Measurements from ENCODE around the gene SH3GL2. TPM values are rescaled to one million over a fixed set of nuclear protein-coding genes. Genes with fewer than 3 reads are reported as not detected.

Gene SH3GL2
- total and polyA plus RNA-seq, 2 donors (not counting 1 experiment from before 2014, with no cell fraction given): not detected

DNA sequence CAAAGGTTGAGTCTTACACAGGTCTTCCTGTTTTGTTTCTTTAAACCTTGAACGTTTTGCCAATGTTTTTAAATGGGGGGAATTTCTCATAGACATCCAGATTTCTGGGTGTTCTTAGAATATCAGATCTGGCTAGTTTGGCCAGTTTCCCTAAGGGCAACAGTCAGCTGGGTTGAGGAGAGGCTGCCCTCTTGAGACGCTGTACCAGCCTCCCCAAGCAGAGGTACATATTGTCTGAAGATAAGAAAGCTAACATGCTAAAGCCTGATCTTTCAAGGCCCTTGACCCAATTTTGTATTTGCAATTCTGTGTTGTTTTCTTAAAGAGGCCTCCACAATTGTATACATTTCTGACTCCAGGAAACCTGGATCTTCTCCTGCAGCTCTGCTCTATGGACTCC lies 21.9 kb upstream of the SH3GL2 start:
- no CpG with 5 or more reads among the region's 2 CpGs for WGBS (ENCODE audit: insufficient coverage)
- ATAC-seq (ENCODE audit: low read depth): no peak
- no peaks in the 10 kb centered on the region for H3K4me1 ChIP-seq (ENCODE audit: control insufficient read depth in 2 of 2, insufficient read depth in 2 of 2, low read length in 2 of 2)
- no peak overlapping the region for H3K4me3 ChIP-seq (ENCODE audit: control extremely low read depth in 1 of 5, extremely low read depth in 1 of 5, insufficient read depth in 1 of 5, low read depth in 2 of 5, low read length in 4 of 5)
- H3K27ac ChIP-seq (ENCODE audit: low read length in 2 of 2): no peak overlapping the region
- TF ChIP-seq, protein P1, sequence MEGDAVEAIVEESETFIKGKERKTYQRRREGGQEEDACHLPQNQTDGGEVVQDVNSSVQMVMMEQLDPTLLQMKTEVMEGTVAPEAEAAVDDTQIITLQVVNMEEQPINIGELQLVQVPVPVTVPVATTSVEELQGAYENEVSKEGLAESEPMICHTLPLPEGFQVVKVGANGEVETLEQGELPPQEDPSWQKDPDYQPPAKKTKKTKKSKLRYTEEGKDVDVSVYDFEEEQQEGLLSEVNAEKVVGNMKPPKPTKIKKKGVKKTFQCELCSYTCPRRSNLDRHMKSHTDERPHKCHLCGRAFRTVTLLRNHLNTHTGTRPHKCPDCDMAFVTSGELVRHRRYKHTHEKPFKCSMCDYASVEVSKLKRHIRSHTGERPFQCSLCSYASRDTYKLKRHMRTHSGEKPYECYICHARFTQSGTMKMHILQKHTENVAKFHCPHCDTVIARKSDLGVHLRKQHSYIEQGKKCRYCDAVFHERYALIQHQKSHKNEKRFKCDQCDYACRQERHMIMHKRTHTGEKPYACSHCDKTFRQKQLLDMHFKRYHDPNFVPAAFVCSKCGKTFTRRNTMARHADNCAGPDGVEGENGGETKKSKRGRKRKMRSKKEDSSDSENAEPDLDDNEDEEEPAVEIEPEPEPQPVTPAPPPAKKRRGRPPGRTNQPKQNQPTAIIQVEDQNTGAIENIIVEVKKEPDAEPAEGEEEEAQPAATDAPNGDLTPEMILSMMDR (IDR thresholded peaks at IDR 0.05): no peak
- no peak for TF ChIP-seq EZH2 (IDR thresholded peaks at IDR 0.05; ENCODE audit: borderline replicate concordance, insufficient read depth, low read depth, low read length, poor library complexity, severe bottlenecking)
- no peaks in the 10 kb centered on the region for H3K27me3 Mint-ChIP-seq
- H3K4me3 Mint-ChIP-seq: no peak overlapping the region
- H3K9ac ChIP-seq (ENCODE audit: low read length): no peak overlapping the region
- intact Hi-C loops (cut with micrococcal nuclease): no loop called here
- H3K4me1 Mint-ChIP-seq: no peaks in the 10 kb centered on the region
- no peak overlapping the region for H3K27ac Mint-ChIP-seq
- CTCF ChIA-PET: no interaction called here
- no peak for DNase-seq
- no peaks in the 10 kb centered on the region for H3K36me3 ChIP-seq (replicated peaks in 1 of 2; ENCODE audit: control extremely low read depth in 1 of 2, control insufficient read depth in 1 of 2, extremely low read depth in 1 of 2, insufficient read depth in 2 of 2, low read length in 1 of 2)
- H3K9me3 Mint-ChIP-seq (ENCODE audit: insufficient read depth): peaks cover under 1% of the 10 kb centered on the region
- no peaks in the 10 kb centered on the region for H4K20me1 ChIP-seq (ENCODE audit: control insufficient read depth, insufficient read depth, low read length, poor library complexity, severe bottlenecking)
- H3K4me2 ChIP-seq (replicated peaks; ENCODE audit: low read depth, low read length, poor library complexity, severe bottlenecking): no peak overlapping the region
- POLR2A ChIA-PET: no interaction called here
- H3K9me3 ChIP-seq (ENCODE audit: control extremely low read depth in 1 of 3, control insufficient read depth in 2 of 3, insufficient read depth in 1 of 3, low read length in 2 of 3): no peaks in the 10 kb centered on the region
- H3K27me3 ChIP-seq (replicated peaks in 1 of 4; ENCODE audit: control extremely low read depth in 1 of 4, control insufficient read depth in 3 of 4, insufficient read depth in 4 of 4, low read length in 3 of 4): no peaks in the 10 kb centered on the region
- no peaks in the 10 kb centered on the region for H3K79me2 ChIP-seq (ENCODE audit: control insufficient read depth, insufficient read depth, low read length)
- H2AFZ ChIP-seq (ENCODE audit: insufficient read depth, low read depth, low read length, poor library complexity, severe bottlenecking): no peak overlapping the region

DNA sequence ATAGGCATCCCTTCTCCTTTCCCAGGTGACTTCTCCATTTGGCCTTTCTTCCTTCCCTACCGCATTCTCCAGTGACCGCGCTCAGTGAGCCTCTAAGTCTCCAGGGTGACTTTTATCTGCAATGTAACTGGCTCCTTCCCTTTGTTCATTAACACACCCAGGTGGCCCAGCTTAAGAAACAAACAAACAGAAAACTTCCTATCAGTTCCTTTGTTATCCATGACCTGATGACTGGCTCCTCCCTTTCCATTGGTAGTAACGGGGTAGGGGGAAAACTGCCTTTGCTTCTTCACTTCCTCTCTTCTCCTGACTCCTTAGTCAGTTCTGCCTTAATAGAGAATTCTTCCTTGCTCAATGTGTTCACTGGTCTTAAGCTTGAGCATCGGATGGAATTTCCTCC lies 7.0 kb upstream of the SH3GL2 start:
- peaks cover 2% of the 10 kb centered on the region for H3K27me3 Mint-ChIP-seq
- CTCF ChIA-PET: no interaction called here
- intact Hi-C loops (cut with micrococcal nuclease): no loop called here
- Histone ChIP-seq H3K4me3 (ENCODE audit: control extremely low read depth in 1 of 5, extremely low read depth in 1 of 5, insufficient read depth in 1 of 5, low read depth in 2 of 5, low read length in 4 of 5) (no peak overlapping the region), H3K27ac (ENCODE audit: low read length in 2 of 2) (no peak overlapping the region), H2AFZ (ENCODE audit: insufficient read depth, low read depth, low read length, poor library complexity, severe bottlenecking) (no peak overlapping the region), H4K20me1 (ENCODE audit: control insufficient read depth, insufficient read depth, low read length, poor library complexity, severe bottlenecking) (no peaks in the 10 kb centered on the region), H3K4me1 (ENCODE audit: control insufficient read depth in 2 of 2, insufficient read depth in 2 of 2, low read length in 2 of 2) (no peaks in the 10 kb centered on the region), H3K9me3 (ENCODE audit: control extremely low read depth in 1 of 3, control insufficient read depth in 2 of 3, insufficient read depth in 1 of 3, low read length in 2 of 3) (no peaks in the 10 kb centered on the region), H3K79me2 (ENCODE audit: control insufficient read depth, insufficient read depth, low read length) (no peaks in the 10 kb centered on the region), H3K36me3 (replicated peaks in 1 of 2; ENCODE audit: control extremely low read depth in 1 of 2, control insufficient read depth in 1 of 2, extremely low read depth in 1 of 2, insufficient read depth in 2 of 2, low read length in 1 of 2) (no peaks in the 10 kb centered on the region), H3K9ac (ENCODE audit: low read length) (no peak overlapping the region), H3K27me3 (replicated peaks in 1 of 4; ENCODE audit: control extremely low read depth in 1 of 4, control insufficient read depth in 3 of 4, insufficient read depth in 4 of 4, low read length in 3 of 4) (no peaks in the 10 kb centered on the region), H3K4me2 (replicated peaks; ENCODE audit: low read depth, low read length, poor library complexity, severe bottlenecking) (no peak overlapping the region)
- no peak for TF ChIP-seq EZH2 (IDR thresholded peaks at IDR 0.05; ENCODE audit: borderline replicate concordance, insufficient read depth, low read depth, low read length, poor library complexity, severe bottlenecking)
- TF ChIP-seq, protein P1 (IDR thresholded peaks at IDR 0.05): no peak
- no peaks in the 10 kb centered on the region for H3K4me1 Mint-ChIP-seq
- H3K27ac Mint-ChIP-seq: no peak overlapping the region
- POLR2A ChIA-PET: no interaction called here
- WGBS (ENCODE audit: insufficient coverage): 92% methylated on average over 3 of the region's 5 CpGs
- no peaks in the 10 kb centered on the region for H3K9me3 Mint-ChIP-seq (ENCODE audit: insufficient read depth)
- ATAC-seq (ENCODE audit: low read depth) (no peak), DNase-seq (no peak)
- no peak overlapping the region for H3K4me3 Mint-ChIP-seq
